K562 (cell line): ENCODE results near the gene MAML1. TPM values are rescaled to one million over a fixed set of nuclear protein-coding genes. Genes with fewer than 3 reads are reported as not detected.

Experiments
- ATAC-seq: fragments of 200-7000 bp; cut with Tn5 transposase; 3 replicates; pipeline ENCODE4 v1.9.1; 2020; ENCODE audit warnings: moderate library complexity
- BruUV-seq: library from RNA; stranded (reverse); fragments of 400-500 nt; replicated peaks from 2 replicates; lab custom pipeline; 2021; lab: Mats Ljungman, UMichigan
- CTCF ChIA-PET: fragments of 300-600 bp; formaldehyde crosslinking; extraction: SDS; loops from one replicate; lab custom pipeline; 2021; ENCODE audit warnings: low intra/inter-chr PET ratio; lab: Yijun Ruan, JAX
- POLR2A ChIA-PET: fragments of 300-600, 350-650 bp; sonication (Branson Sonifier 250); formaldehyde crosslinking; extraction: SDS; loops from one replicate; lab custom pipeline; 2021; ENCODE audit warnings: antibody characterized with exemption, inconsistent platforms; lab: Yijun Ruan, JAX
- DNase-seq, 4 experiments: peaks; one replicate each; pipeline versions ENCODE4 v3.0.0 to v3.0.0-alpha.2; 2011 to 2018; ENCODE audit warnings: low spot score in 3 of 4, mixed read lengths in 3 of 4; ENCODE audit errors: extremely low read depth in 1 of 4
- FAIRE-seq: peaks from 2 replicates; lab custom pipeline; 2011; peaks lifted over from hg19 to GRCh38; lab: Jason Lieb, UNC
- H2AFZ ChIP-seq: 2 replicates; pipeline ENCODE4 v1.6.0; 2011; ENCODE audit warnings: low read depth, low read length, control low read depth, inconsistent platforms
- H3K27ac ChIP-seq: fragments of 200-600 bp; 3 replicates; pipeline ENCODE4 v1.8.0; 2011; ENCODE audit warnings: low read depth, mild to moderate bottlenecking, control low read depth, inconsistent platforms, low read length, moderate library complexity, mixed read lengths; ENCODE audit errors: extremely low read depth
- H3K27me3 ChIP-seq, 2 experiments: fragments of 300-600 bp in 1 of 2; 2 replicates in 1 of 2; 3 replicates in 1 of 2; pipeline versions ENCODE4 v1.6.0 to v1.8.0; 2011; ENCODE audit warnings: inconsistent platforms in 2 of 2, low read length in 2 of 2, mild to moderate bottlenecking in 1 of 2, mixed read lengths in 1 of 2, moderate library complexity in 1 of 2; ENCODE audit not compliant: control insufficient read depth in 2 of 2, insufficient read depth in 2 of 2
- H3K36me3 ChIP-seq: fragments of 300-600 bp; 3 replicates; pipeline ENCODE4 v1.8.0; 2011; ENCODE audit warnings: mild to moderate bottlenecking, low read length, inconsistent platforms; ENCODE audit not compliant: control insufficient read depth, insufficient read depth
- H3K4me1 ChIP-seq, 2 experiments: fragments of 200-600 bp in 1 of 2; replicated peaks in 1 of 2; 2 replicates in 1 of 2; 3 replicates in 1 of 2; pipeline versions ENCODE4 v1.5.1 to v1.8.0; 2011; ENCODE audit warnings: inconsistent platforms in 2 of 2, low read length in 2 of 2, mild to moderate bottlenecking in 1 of 2, mixed read lengths in 1 of 2, moderate library complexity in 1 of 2; ENCODE audit not compliant: control insufficient read depth in 2 of 2, insufficient read depth in 2 of 2
- H3K4me2 ChIP-seq: 2 replicates; pipeline ENCODE4 v1.6.1; 2011; ENCODE audit warnings: low read length, control low read depth, inconsistent platforms, mixed read lengths; ENCODE audit not compliant: insufficient read depth
- H3K4me3 ChIP-seq: fragments of 200-600 bp; sonication (generic), shearing (Covaris generic); 2 replicates; pipeline ENCODE4 v1.5.1; 2016; ENCODE audit warnings: control low read depth, inconsistent platforms
- H3K79me2 ChIP-seq: fragments of 200-600 bp; 3 replicates; pipeline ENCODE4 v1.8.0; 2011; ENCODE audit warnings: low read length, inconsistent platforms; ENCODE audit not compliant: control insufficient read depth, insufficient read depth
- H3K9ac ChIP-seq, 2 experiments: 2 replicates each; pipeline versions ENCODE4 v1.6.0 to v1.6.1; 2011; ENCODE audit warnings: low read depth in 2 of 2, low read length in 2 of 2, control low read depth in 1 of 2, inconsistent platforms in 1 of 2, mild to moderate bottlenecking in 1 of 2, mixed read lengths in 1 of 2; ENCODE audit not compliant: insufficient read depth in 1 of 2
- H3K9me1 ChIP-seq: one replicate; pipeline ENCODE4 v1.6.0; 2011; ENCODE audit warnings: inconsistent platforms, mild to moderate bottlenecking, low read length, moderate library complexity; ENCODE audit not compliant: control insufficient read depth, insufficient read depth
- H3K9me3 ChIP-seq: replicated peaks from 2 replicates; pipeline ENCODE4 v1.5.1; 2011; ENCODE audit warnings: low read depth, low read length, inconsistent platforms; ENCODE audit not compliant: control insufficient read depth, insufficient read depth
- H4K20me1 ChIP-seq: replicated peaks from 2 replicates; pipeline ENCODE4 v1.6.1; 2011; ENCODE audit warnings: low read length, inconsistent platforms, mixed read lengths; ENCODE audit not compliant: control insufficient read depth, insufficient read depth
- BRD9 ChIP-seq: fragments of 450-650 bp; IDR thresholded peaks from 2 replicates; pipeline ENCODE4 v1.6.1; 2018; ENCODE audit warnings: low read depth; ENCODE audit not compliant: partially characterized antibody
- CEBPZ ChIP-seq: fragments of 150-350 bp; IDR thresholded peaks from 2 replicates; pipeline ENCODE4 v1.6.1; 2014; ENCODE audit warnings: low read depth, mild to moderate bottlenecking, low read length, borderline replicate concordance
- CHD4 ChIP-seq: fragments of 200-600 bp; sonication (generic); IDR thresholded peaks from 3 replicates; pipeline ENCODE4 v1.6.1; 2012; ENCODE audit warnings: low read depth, mild to moderate bottlenecking, mixed read lengths, low read length, inconsistent platforms; ENCODE audit not compliant: insufficient read depth, insufficient replicate concordance, poor library complexity, severe bottlenecking
- FOXK2 ChIP-seq, 2 experiments: fragments of 450-650 bp; IDR thresholded peaks in 1 of 2; conservative IDR thresholded peaks in 1 of 2; 2 replicates each; pipeline ENCODE4 v1.6.1; 2016; ENCODE audit warnings: low read depth in 2 of 2, mild to moderate bottlenecking in 1 of 2
- HNRNPK ChIP-seq: fragments of 200-400 bp; formaldehyde crosslinking; IDR thresholded peaks from one replicate; pipeline ENCODE4 v1.6.1; 2018; ENCODE audit warnings: mild to moderate bottlenecking, low read depth, low read length; ENCODE audit not compliant: poor library complexity, severe bottlenecking
- L3MBTL2 ChIP-seq: fragments of 450-650 bp; IDR thresholded peaks from 2 replicates; pipeline ENCODE4 v1.6.1; 2016; ENCODE audit warnings: mild to moderate bottlenecking, moderate library complexity
- MTA3 ChIP-seq: fragments of 450-650 bp; formaldehyde crosslinking; IDR thresholded peaks from 2 replicates; pipeline ENCODE4 v1.6.1; 2017; ENCODE audit warnings: mild to moderate bottlenecking, borderline replicate concordance
- PATZ1 ChIP-seq: fragments of 250-450 bp; sonication (Bioruptor Pico); IDR thresholded peaks from 2 replicates; pipeline ENCODE4 v1.5.0; 2020; ENCODE audit warnings: mild to moderate bottlenecking, borderline replicate concordance
- POLR2AphosphoS5 ChIP-seq: IDR thresholded peaks from 2 replicates; pipeline ENCODE4 v1.6.1; 2011; ENCODE audit warnings: mild to moderate bottlenecking, low read depth, low read length, moderate library complexity; ENCODE audit not compliant: control insufficient read depth, insufficient read depth
- SNRNP70 ChIP-seq: fragments of 200-400 bp; formaldehyde crosslinking; optimal IDR thresholded peaks from 2 replicates; pipeline ENCODE3; 2017; ENCODE audit warnings: low read depth, low read length
- TAF7 ChIP-seq: fragments of 450-650 bp; IDR thresholded peaks from 2 replicates; pipeline ENCODE4 v1.6.1; 2016; ENCODE audit warnings: missing genetic modification characterization, missing compliant biosample characterization
- ZNF354B ChIP-seq: fragments of 250-450 bp; sonication (Bioruptor Pico); IDR thresholded peaks from 2 replicates; pipeline ENCODE4 v1.4.0; 2020
- ZNF512 ChIP-seq: IDR thresholded peaks from 2 replicates; pipeline ENCODE4 v1.6.1; 2016; ENCODE audit warnings: missing genetic modification characterization, missing compliant biosample characterization
- ZNF696 ChIP-seq: fragments of 250-450 bp; sonication (Bioruptor Pico); conservative IDR thresholded peaks from 2 replicates; pipeline ENCODE4 v1.4.0; 2020; ENCODE audit warnings: mild to moderate bottlenecking, moderate library complexity
- WGBS: fragments of 100-300 bp; shearing (Covaris generic); methylation state at CpG from one replicate; pipeline ENCODE4 v1.1.6; 2016; ENCODE audit warnings: low coverage, mixed read lengths; ENCODE audit not compliant: insufficient coverage; ENCODE audit errors: missing lambda C conversion rate; 5-methylcytosine and 5-hydroxymethylcytosine counted together
- in situ Hi-C: fragments of 300-500 bp; cut with MboI; formaldehyde crosslinking; loops from 4 replicates; pipeline ENCODE4 v1.15.0; 2018; ENCODE audit warnings: inconsistent platforms, mixed read lengths
- intact Hi-C: fragments of 100-400 bp; cut with micrococcal nuclease; formaldehyde crosslinking; loops from 2 replicates; pipeline ENCODE4 v1.14.2; 2022
- polyA plus RNA-seq, 8 experiments: library from polyadenylated mRNA; depleted of rRNA in 4 of 8; stranded (reverse) in 5 of 8; unstranded in 3 of 8; fragments of >200 nt; fragmentation: Nextera tagmentation in 2 of 8; fragmentation: Illumina TruSeq in 1 of 8; extraction: Ambion mirVana in 2 of 8; extraction: Trizol in 1 of 8; gene quantifications; 2 replicates each; pipeline versions ENCODE4 v1.2.1 to v1.2.3, GENCODE V29; 2011 to 2014; ENCODE audit warnings: inconsistent platforms in 1 of 8, missing spikeins in 1 of 8
- total RNA-seq, 7 experiments: library from RNA; depleted of rRNA in 6 of 7; stranded (reverse); fragments of >200 nt in 6 of 7; fragmentation: Illumina TruSeq in 2 of 7; extraction: Trizol in 2 of 7; gene quantifications; 2 replicates each; pipeline versions ENCODE4 v1.2.1 to v1.2.3, GENCODE V29; 2011 to 2021; ENCODE audit warnings: low replicate concordance in 1 of 7

Gene MAML1
- total and polyA plus RNA-seq, 9 of the 15 experiments (the other 6 are each of a cell fraction or from before 2014, with no cell fraction given): 0.32 to 18.4 (median 7.0) TPM

DNA sequence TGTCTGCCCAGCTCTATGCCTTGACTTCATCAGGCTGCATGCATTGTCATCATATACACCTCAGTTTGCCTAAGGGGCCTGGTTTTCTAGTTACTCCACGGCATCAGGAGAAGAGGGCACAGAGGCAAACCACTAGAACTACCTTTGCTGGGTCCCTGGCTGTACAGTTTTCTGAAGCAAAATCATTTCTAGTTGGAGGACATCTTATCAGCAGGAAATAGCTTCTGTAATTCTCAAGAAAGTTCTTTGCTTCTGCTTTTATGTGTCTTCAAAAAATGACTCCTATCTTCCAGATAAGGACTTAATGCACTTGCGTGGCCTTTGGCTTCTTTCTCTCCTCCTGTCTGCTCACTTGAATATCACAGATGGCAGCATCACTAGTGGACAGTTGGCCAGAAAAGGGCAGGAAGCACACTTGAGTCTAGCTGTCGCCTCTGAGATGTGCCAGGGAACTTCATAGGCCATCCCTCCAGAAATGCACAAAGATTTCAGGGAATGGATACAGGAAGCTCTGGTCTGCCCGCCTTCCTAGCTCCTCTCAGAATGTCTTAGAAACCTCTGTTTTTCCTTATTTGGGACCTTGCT lies 38.8 kb downstream of the MAML1 start (continued):
- TF ChIP-seq ZNF354B: no peak
- TF ChIP-seq TAF7 (tag): no peak
- no peak for TF ChIP-seq HNRNPK
- no peak for TF ChIP-seq FOXK2 (conservative IDR thresholded peaks at IDR 0.05 in 1 of 2, IDR thresholded peaks at IDR 0.05 in 1 of 2; ENCODE audit: low read depth in 2 of 2)
- TF ChIP-seq MTA3: no peak
- no peak for TF ChIP-seq ZNF512 (tag)
- TF ChIP-seq ZNF696 (CRISPR knock-in tag): no peak
- no peak for TF ChIP-seq L3MBTL2
- TF ChIP-seq SNRNP70: no peak
- TF ChIP-seq, all 486 proteins: peak for 0

GRCh38 chr5:179772351-179772750 lies 39.7 kb downstream of the MAML1 start:
- in situ Hi-C loops (no loop called here), intact Hi-C loops (no loop called here)
- Histone ChIP-seq H3K27me3 (no peaks in the 10 kb centered on the region), H2AFZ (no peak overlapping the region), H4K20me1 (peaks cover 5% of the 10 kb centered on the region; the same call in 1 of the 2 replicates), H3K4me3 (no peak overlapping the region), H3K4me1 (peaks cover 0 to 13% of the 10 kb centered on the region in 2 experiments; a peak in 2 of 5 replicates), H3K9me3 (no peaks in the 10 kb centered on the region), H3K9me1 (peaks cover 3% of the 10 kb centered on the region), H3K79me2 (peaks cover 11% of the 10 kb centered on the region), H3K36me3 (peaks cover 91% of the 10 kb centered on the region), H3K4me2 (no peak overlapping the region), H3K9ac (no peak overlapping the region), H3K27ac (no peak overlapping the region)
- no peak for ATAC-seq
- CTCF ChIA-PET: no interaction called here
- 95% methylated on average over 6 of the region's 6 CpGs for WGBS
- FAIRE-seq: no peak
- DNase-seq: no peak
- POLR2A ChIA-PET: interaction anchor here (1.2 kb wide), 1 partner anchor 9 kb away, joined by 6 read pairs; no protein-coding TSS in a partner anchor
- no TSS peak for BruUV-seq
- TF ChIP-seq PATZ1 (no peak), POLR2AphosphoS5 (no peak), CEBPZ (no peak), BRD9 (no peak), CHD4 (no peak)
